GM12892 (cell line): Measurements from ENCODE around the gene ACTN1.

ENCODE experiments used
- POLR2A ChIP-seq: IDR thresholded peaks from 2 replicates; pipeline ENCODE4 v1.6.1; 2011; ENCODE audit warnings: low read depth, low read length, control low read depth
- POLR2AphosphoS5 ChIP-seq: IDR thresholded peaks from 2 replicates; pipeline ENCODE4 v1.6.1; 2011; ENCODE audit warnings: low read depth, low read length, control low read depth
- TAF1 ChIP-seq: IDR thresholded peaks from 2 replicates; pipeline ENCODE4 v1.6.1; 2011; ENCODE audit warnings: low read depth, mild to moderate bottlenecking, control low read depth, low read length, borderline replicate concordance

- TF ChIP-seq POLR2A: no peak
- no peak for TF ChIP-seq POLR2AphosphoS5
- TF ChIP-seq TAF1: no peak
Observed at GRCh38 chr14:68986926-68987652, 8.0 kb upstream of the ACTN1 start.
